BLaER1 treated with 17β-estradiol and CSF1 and Interleukin-3, amounts not matched to agents 10 nM and 100 nM (cell line): Measurements from ENCODE around the gene CDHR5.

Source experiments
- H3K27ac ChIP-seq, 11 experiments: shearing (Covaris generic); formaldehyde crosslinking; 2 replicates each; pipeline ENCODE4 v1.8.1; 2022
- H3K27me3 ChIP-seq, 11 experiments: shearing (Covaris generic); formaldehyde crosslinking; 2 replicates each; pipeline ENCODE4 v1.8.1; 2022
- H3K36me3 ChIP-seq, 11 experiments: shearing (Covaris generic); formaldehyde crosslinking; 2 replicates each; pipeline ENCODE4 v1.8.1; 2022
- H3K4me1 ChIP-seq, 10 experiments: shearing (Covaris generic); formaldehyde crosslinking; 2 replicates each; pipeline ENCODE4 v1.8.1; 2022
- H3K4me2 ChIP-seq, 11 experiments: shearing (Covaris generic); formaldehyde crosslinking; 2 replicates each; pipeline ENCODE4 v1.8.1; 2022
- H3K4me3 ChIP-seq, 10 experiments: shearing (Covaris generic); formaldehyde crosslinking; 2 replicates each; pipeline ENCODE4 v1.8.1; 2022
- H3K9ac ChIP-seq, 11 experiments: shearing (Covaris generic); formaldehyde crosslinking; 2 replicates each; pipeline ENCODE4 v1.8.1; 2022
- H3K9me3 ChIP-seq, 11 experiments: shearing (Covaris generic); formaldehyde crosslinking; replicated peaks in 1 of 11; 2 replicates each; pipeline ENCODE4 v1.8.1; 2022
- H4K20me1 ChIP-seq, 11 experiments: shearing (Covaris generic); formaldehyde crosslinking; 2 replicates each; pipeline ENCODE4 v1.8.1; 2022
- Cebpa-rat ChIP-seq, 11 experiments: shearing (Covaris generic); IDR thresholded peaks; 2 replicates each; pipeline ENCODE4 v1.8.1; 2022

Gene CDHR5

DNA sequence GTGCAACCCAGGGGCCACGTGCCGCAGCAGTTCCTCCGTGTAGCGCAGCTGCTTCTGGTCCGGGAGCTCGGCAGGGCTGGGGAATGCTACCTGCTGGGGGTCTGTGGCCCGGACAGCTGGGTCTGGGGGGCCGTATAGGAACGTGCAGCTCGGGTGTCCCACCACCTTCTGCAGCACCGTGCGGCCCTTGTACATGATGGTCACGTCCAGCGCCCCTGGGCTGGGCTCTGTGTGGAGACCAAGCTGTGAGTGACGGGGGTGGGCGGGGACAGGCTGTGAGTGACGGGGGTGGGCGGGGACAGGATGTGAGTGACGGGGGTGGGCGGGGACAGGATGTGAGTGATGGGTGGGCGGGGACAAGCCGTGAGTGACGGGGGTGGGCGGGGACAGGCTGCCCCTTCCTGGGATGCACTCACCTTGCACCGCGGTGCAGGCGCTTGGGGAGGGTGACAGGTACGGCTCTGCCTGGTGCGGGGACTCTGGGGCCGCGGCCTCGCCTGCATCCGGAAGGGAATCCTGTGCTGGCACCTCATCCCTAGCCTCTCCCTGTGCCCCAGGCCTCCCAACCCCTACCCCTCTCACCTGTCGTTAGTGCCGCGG, 11.3 kb downstream of the CDHR5 start:
- Histone ChIP-seq H3K9ac (peak overlapping the region in 3 of 11 experiments; percentile 88 to 91 (median 90); a peak in 3 of 22 replicates), H3K27me3 (no peaks in the 10 kb centered on the region), H3K4me2 (peak overlapping the region in 10 of 11 experiments; percentile 13 to 100 (median 98); a peak in 13 of 22 replicates), H3K4me3 (peak overlapping the region in 3 of 10 experiments; percentile 75 to 83 (median 82); a peak in 1 of 20 replicates), H3K4me1 (peaks cover 40 to 56% (median 47%) of the 10 kb centered on the region in 10 experiments), H3K9me3 (no peaks in the 10 kb centered on the region), H3K36me3 (peaks cover 50 to 73% (median 68%) of the 10 kb centered on the region in 11 experiments), H4K20me1 (peaks cover 47 to 85% (median 69%) of the 10 kb centered on the region in 11 experiments), H3K27ac (peak overlapping the region in 5 of 11 experiments; percentile 34 to 97 (median 90); a peak in 8 of 22 replicates)
- TF ChIP-seq Cebpa-rat (IDR thresholded peaks at IDR 0.05) = no peak

DNA sequence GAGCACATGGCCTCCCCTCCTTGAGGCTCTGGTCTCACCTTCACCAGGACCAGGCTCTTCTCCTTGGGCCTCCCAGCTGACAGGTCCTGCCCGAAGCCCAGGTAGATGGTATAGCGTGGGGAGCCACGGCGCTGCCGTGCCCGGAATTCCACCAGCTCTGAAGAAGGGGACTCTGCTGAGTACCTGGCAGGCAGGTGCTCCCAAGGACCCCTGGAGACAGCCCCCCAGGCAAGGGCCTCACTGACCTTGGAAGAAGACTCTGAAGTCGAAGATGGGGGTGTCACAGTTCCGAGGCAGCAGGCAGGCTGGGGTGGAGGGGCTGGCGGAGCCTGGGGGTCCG, 11.8 kb downstream of the CDHR5 start:
- Histone ChIP-seq H3K27me3 (no peaks in the 10 kb centered on the region), H3K9ac (no peak overlapping the region), H3K4me1 (peaks cover 45 to 60% (median 52%) of the 10 kb centered on the region in 10 experiments), H3K4me2 (peak overlapping the region in 9 of 11 experiments; percentile 10 to 61 (median 33); a peak in 8 of 22 replicates), H3K27ac (peak overlapping the region in 3 of 11 experiments; percentile 8 to 47 (median 17); a peak in 3 of 22 replicates), H4K20me1 (peaks cover 53 to 86% (median 75%) of the 10 kb centered on the region in 11 experiments), H3K36me3 (peaks cover 55 to 73% (median 70%) of the 10 kb centered on the region in 11 experiments), H3K9me3 (no peaks in the 10 kb centered on the region), H3K4me3 (no peak overlapping the region)
- no peak for TF ChIP-seq Cebpa-rat (IDR thresholded peaks at IDR 0.05)

DNA sequence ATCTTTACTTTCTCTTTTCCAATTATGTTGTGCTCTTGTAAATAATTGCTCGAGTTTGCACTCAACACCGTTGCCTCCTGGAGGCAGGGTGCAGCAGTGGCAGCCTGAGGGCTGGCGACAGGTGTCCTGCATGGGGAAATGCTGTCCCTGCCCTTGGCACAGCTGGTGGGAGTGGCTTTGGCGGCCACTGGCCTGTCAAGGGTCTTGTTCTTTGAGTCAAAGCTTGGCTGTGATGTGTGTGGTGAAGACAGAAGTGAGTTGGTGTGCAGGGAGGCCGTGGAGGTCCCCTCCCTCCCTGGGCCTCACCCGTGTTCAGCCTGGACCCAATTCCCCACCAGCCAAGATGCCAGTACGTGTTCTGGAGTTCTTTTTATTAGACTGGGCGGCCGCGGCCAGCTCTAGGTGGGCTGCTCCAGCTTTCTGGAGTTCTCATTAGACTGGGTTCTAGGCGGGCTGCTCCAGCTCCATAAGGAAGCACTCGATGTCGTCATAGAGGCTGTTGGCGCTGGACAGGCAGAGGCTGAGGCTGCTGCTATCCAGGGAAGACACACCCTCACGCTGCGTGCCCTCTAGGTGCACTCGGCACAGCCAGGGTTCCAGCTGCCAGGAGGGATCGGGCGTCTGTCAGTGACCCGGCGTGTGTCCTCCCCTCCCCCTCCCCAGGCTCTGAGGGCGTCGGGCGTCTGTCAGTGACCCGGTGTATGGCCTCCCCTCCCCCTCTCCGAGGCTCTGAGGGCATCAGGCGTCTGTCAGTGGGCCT, 12.4 kb downstream of the CDHR5 start:
- peak overlapping the region in 5 of 11 experiments; percentile 10 to 61 (median 43); a peak in 4 of 22 replicates for H3K4me2 ChIP-seq
- H3K9me3 ChIP-seq = no peaks in the 10 kb centered on the region
- peaks cover 55 to 91% (median 80%) of the 10 kb centered on the region in 11 experiments for H4K20me1 ChIP-seq
- peak overlapping the region in 1 of 11 experiments; percentile 17; a peak in 1 of 22 replicates for H3K27ac ChIP-seq
- H3K36me3 ChIP-seq = peaks cover 60 to 77% (median 75%) of the 10 kb centered on the region in 11 experiments
- no peak for TF ChIP-seq Cebpa-rat (IDR thresholded peaks at IDR 0.05)
- no peaks in the 10 kb centered on the region for H3K27me3 ChIP-seq
- H3K9ac ChIP-seq = no peak overlapping the region
- peaks cover 46 to 60% (median 51%) of the 10 kb centered on the region in 10 experiments for H3K4me1 ChIP-seq
- H3K4me3 ChIP-seq = no peak overlapping the region

DNA sequence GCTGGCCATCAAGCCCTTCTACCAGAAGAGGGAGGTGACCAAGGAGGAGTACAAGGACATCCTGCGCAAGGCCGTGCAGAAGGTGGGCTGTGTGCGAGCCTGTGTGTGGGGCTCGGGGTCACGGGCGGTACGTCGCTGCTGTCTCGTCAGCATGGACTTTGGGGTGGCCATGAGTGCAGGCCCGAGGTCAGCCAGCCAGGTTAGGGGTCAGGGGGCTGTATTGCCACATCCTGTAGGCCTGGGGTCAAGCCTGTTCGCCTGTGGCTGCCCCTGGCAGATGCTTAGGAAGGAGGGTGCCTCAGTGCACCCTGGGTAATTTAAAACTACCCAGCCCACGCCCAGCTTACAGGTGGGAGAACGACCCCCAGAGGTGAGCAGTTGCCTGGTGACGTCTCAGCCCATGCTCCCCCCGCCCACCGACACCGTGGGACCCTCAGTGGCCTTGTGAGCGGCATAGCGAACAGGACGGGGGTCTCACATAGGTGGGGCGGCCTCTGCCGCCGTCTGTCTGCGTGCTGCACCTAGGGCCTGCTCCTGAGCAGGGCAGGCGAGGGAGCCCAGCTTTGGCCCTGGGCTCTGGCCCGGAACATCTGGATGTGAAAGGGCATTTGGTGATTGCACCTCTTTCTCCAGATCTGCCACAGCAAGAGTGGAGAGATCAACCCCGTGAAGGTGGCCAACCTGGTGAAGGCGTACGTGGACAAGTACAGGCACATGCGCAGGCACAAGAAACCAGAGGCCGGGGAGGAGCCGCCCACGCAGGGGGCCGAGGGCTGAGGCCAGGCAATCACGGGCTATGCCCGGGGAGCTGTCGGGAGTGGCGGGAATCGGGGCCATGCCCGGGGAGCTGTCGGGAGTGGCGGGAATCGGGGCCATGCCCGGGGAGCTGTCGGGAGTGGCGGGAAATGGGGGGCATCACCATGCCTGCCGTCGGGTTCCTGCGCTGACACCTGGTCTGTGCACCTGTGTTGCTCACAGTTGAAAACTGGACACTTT, 13.5 kb downstream of the CDHR5 start:
- Histone ChIP-seq H3K4me2 (no peak overlapping the region), H3K9ac (no peak overlapping the region), H3K4me1 (peaks cover 35 to 49% (median 40%) of the 10 kb centered on the region in 10 experiments), H3K9me3 (no peaks in the 10 kb centered on the region), H3K27me3 (no peaks in the 10 kb centered on the region), H3K36me3 (peaks cover 71 to 88% (median 86%) of the 10 kb centered on the region in 11 experiments), H3K27ac (no peak overlapping the region), H4K20me1 (peaks cover 55 to 92% (median 91%) of the 10 kb centered on the region in 11 experiments), H3K4me3 (no peak overlapping the region)
- TF ChIP-seq Cebpa-rat (IDR thresholded peaks at IDR 0.05) = no peak

DNA sequence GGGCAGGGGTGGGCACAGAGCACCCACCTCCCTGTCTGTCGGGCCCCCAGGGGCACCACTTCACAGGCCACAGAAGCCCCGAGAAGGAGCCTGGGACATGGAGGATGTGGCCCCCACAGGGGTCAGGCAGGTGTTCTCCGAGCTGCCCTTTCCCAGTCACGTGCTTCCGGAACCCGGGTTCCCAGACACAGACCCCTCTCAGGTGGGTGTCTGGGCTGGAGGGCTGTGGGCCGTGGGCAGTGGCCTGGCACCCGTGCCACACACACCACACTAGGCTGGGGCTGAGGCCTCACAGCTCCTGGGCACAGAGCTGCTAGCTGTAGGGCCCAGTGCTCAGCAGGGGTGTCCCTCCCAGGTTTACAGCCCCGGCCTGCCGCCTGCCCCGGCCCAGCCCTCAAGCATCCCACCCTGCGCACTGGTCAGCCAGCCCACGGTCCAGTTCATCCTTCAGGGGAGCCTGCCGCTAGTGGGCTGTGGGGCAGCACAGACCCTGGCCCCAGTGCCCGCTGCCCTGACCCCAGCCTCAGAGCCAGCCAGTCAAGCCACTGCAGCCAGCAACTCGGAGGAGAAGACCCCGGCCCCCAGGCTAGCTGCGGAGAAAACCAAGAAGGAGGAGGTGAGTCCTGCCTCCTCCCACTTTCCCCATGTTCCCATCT, 14.5 kb downstream of the CDHR5 start:
- H3K4me2 ChIP-seq = no peak overlapping the region
- peaks cover 61 to 100% (median 97%) of the 10 kb centered on the region in 11 experiments for H4K20me1 ChIP-seq
- H3K9me3 ChIP-seq = no peaks in the 10 kb centered on the region
- TF ChIP-seq Cebpa-rat (IDR thresholded peaks at IDR 0.05) = no peak
- peaks cover 81 to 98% (median 96%) of the 10 kb centered on the region in 11 experiments for H3K36me3 ChIP-seq
- H3K4me1 ChIP-seq = peaks cover 31 to 45% (median 37%) of the 10 kb centered on the region in 10 experiments
- no peak overlapping the region for H3K9ac ChIP-seq
- H3K4me3 ChIP-seq = no peak overlapping the region
- no peak overlapping the region for H3K27ac ChIP-seq
- no peaks in the 10 kb centered on the region for H3K27me3 ChIP-seq

DNA sequence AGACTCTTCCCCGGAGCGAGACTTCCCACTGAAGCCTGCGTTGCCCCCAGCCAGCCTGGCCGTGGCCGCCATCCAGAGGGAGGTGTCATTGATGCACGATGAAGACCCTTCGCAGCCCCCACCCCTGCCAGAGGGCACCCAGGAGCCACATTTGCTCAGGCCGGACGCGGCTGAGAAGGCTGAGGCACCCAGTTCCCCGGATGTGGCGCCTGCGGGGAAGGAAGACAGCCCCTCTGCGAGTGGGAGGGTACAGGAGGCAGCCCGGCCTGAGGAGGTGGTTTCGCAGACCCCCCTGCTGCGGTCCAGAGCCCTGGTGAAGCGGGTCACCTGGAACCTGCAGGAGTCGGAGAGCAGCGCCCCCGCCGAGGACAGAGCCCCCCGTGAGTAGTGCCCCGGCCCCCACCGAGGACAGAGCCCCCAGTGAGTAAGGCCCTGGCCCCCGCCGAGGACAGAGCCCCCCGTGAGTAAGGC, 15.4 kb downstream of the CDHR5 start:
- H3K4me3 ChIP-seq = no peak overlapping the region
- H3K4me2 ChIP-seq = no peak overlapping the region
- no peaks in the 10 kb centered on the region for H3K9me3 ChIP-seq
- peak overlapping the region in 3 of 11 experiments; percentile 19 to 47 (median 40); a peak in 3 of 22 replicates for H3K27ac ChIP-seq
- H3K4me1 ChIP-seq = peaks cover 22 to 36% (median 28%) of the 10 kb centered on the region in 10 experiments
- peaks cover 63 to 100% (median 97%) of the 10 kb centered on the region in 11 experiments for H4K20me1 ChIP-seq
- no peak for TF ChIP-seq Cebpa-rat (IDR thresholded peaks at IDR 0.05)
- peaks cover 90 to 98% (median 97%) of the 10 kb centered on the region in 11 experiments for H3K36me3 ChIP-seq
- 0 out of 22 replicates have a peak overlapping the region, but pooled peaks of 1 of the 11 experiments have one; percentile 29 for H3K9ac ChIP-seq
- H3K27me3 ChIP-seq = no peaks in the 10 kb centered on the region

DNA sequence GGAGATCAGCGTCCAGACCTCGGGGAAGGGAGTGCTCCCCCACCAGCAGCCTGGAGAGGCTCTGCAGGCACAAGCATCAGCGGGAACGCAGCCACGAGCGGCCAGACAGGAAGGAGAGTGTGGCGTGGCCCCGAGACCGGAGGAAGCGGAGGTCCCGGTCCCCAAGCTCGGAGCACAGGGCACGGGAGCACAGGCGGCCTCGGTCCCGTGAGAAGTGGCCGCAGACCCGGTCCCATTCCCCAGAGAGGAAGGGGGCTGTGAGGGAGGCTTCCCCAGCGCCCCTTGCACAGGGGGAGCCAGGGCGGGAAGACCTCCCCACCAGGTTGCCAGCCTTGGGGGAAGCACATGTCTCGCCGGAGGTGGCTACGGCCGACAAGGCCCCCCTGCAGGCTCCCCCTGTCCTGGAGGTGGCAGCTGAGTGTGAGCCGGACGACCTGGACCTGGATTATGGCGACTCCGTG, 15.9 kb downstream of the CDHR5 start:
- Histone ChIP-seq H4K20me1 (peaks cover 57 to 100% (median 97%) of the 10 kb centered on the region in 11 experiments), H3K27me3 (no peaks in the 10 kb centered on the region), H3K4me3 (no peak overlapping the region), H3K27ac (peak overlapping the region in 5 of 11 experiments; percentile 19 to 47 (median 27); a peak in 5 of 22 replicates), H3K4me1 (peaks cover 19 to 30% (median 23%) of the 10 kb centered on the region in 10 experiments), H3K4me2 (peak overlapping the region in 8 of 11 experiments; percentile 12 to 37 (median 30); a peak in 9 of 22 replicates), H3K36me3 (peaks cover 95 to 98% (median 97%) of the 10 kb centered on the region in 11 experiments), H3K9me3 (no peaks in the 10 kb centered on the region), H3K9ac (peak overlapping the region in 7 of 11 experiments; percentile 13 to 50 (median 23); a peak in 7 of 22 replicates)
- no peak for TF ChIP-seq Cebpa-rat (IDR thresholded peaks at IDR 0.05)
